Heart left ventricle (tissue), 16 donors: ENCODE data around the gene CASKIN1. TPM values are rescaled to one million over a fixed set of nuclear protein-coding genes. Genes with fewer than 3 reads are reported as not detected.

Source experiments
- ATAC-seq, 4 donors: fragments of 200-7000 bp; cut with Tn5 transposase; one replicate each; pipeline ENCODE4 v1.9.1; 2020 to 2022; ENCODE audit warnings: moderate library complexity in 4 of 4, mild to moderate bottlenecking in 3 of 4, moderate number of reproducible peaks in 1 of 4
- DNase-seq, 5 donors: peaks; one replicate each; pipeline ENCODE4 v3.0.0-alpha.2; 2020
- H3K27ac ChIP-seq, 12 donors: fragments of 200-600 bp; sonication (generic) in 4 of 12; one replicate each; pipeline versions ENCODE4 v1.5.0 to v1.8.0; 2016 to 2022; ENCODE audit warnings: mild to moderate bottlenecking in 2 of 12
- H3K27me3 ChIP-seq, 9 donors: fragments of 200-600 bp; sonication (generic) in 2 of 9; one replicate each; pipeline versions ENCODE4 v1.5.1 to v1.8.0; 2016 to 2022; ENCODE audit warnings: mild to moderate bottlenecking in 3 of 9
- H3K36me3 ChIP-seq, 9 donors: fragments of 200-600 bp; sonication (generic) in 2 of 9; one replicate each; pipeline versions ENCODE4 v1.5.0 to v1.8.0; 2018 to 2022; ENCODE audit warnings: mild to moderate bottlenecking in 2 of 9
- H3K4me1 ChIP-seq, 12 donors: fragments of 200-600 bp; sonication (generic) in 4 of 12; one replicate each; pipeline versions ENCODE4 v1.5.0 to v1.8.0; 2016 to 2022; ENCODE audit warnings: mild to moderate bottlenecking in 3 of 12
- H3K4me3 ChIP-seq, 12 donors: fragments of 200-600 bp; sonication (generic) in 4 of 12; one replicate each; pipeline versions ENCODE4 v1.5.0 to v1.8.0; 2017 to 2022; ENCODE audit warnings: mild to moderate bottlenecking in 9 of 12, moderate library complexity in 4 of 12
- H3K9me3 ChIP-seq, 12 donors: fragments of 200-600 bp; sonication (generic) in 4 of 12; one replicate each; pipeline versions ENCODE4 v1.5.0 to v1.8.0; 2016 to 2022; ENCODE audit warnings: mild to moderate bottlenecking in 1 of 12
- CTCF ChIP-seq, 12 donors: fragments of 200-600 bp; sonication (generic) in 4 of 12; IDR thresholded peaks; one replicate each; pipeline versions ENCODE4 v1.5.0 to v1.8.0; 2018 to 2022; ENCODE audit warnings: antibody characterized with exemption in 12 of 12, mild to moderate bottlenecking in 5 of 12
- POLR2A ChIP-seq, 2 donors: fragments of 450-650 bp; IDR thresholded peaks; one replicate each; pipeline ENCODE4 v1.6.1; 2017; ENCODE audit warnings: antibody characterized with exemption in 2 of 2, mild to moderate bottlenecking in 2 of 2, moderate library complexity in 2 of 2
- WGBS, 4 donors: extraction: QIAGEN DNeasy Blood & Tissue Kit in 2 of 4; methylation state at CpG; one replicate each; pipeline versions ENCODE4 v1.1.5 to v1.1.7; 2013 to 2018; 5-methylcytosine and 5-hydroxymethylcytosine counted together
- intact Hi-C, 10 donors: fragments of 100-400 bp; cut with DNase I; formaldehyde crosslinking; loops; one replicate each; pipeline versions ENCODE4 v1.11.1 to v1.14.2; 2022
- long read RNA-seq, 3 donors: library from polyadenylated mRNA; unstranded; transcript quantifications; one replicate each; pipeline ENCODE4 v2.0.0, GENCODE V29; 2020 to 2021
- polyA plus RNA-seq, 2 donors: library from polyadenylated mRNA; stranded (reverse); fragments of 200-250 nt; gene quantifications; one replicate each; pipeline ENCODE4 v1.2.3, GENCODE V29; 2013
- total RNA-seq, 9 donors: library from RNA; depleted of rRNA in 2 of 9; stranded (reverse); fragments of >200 nt in 2 of 9; fragmentation: NEBNext Ultra II Directional in 3 of 9; extraction: Animal tissue kit (Norgen Biotek cat#: 25700) in 3 of 9; gene quantifications; one replicate each; pipeline versions ENCODE4 v1.1.0 to v1.2.4, GENCODE V29; 2016 to 2023
- donor health status: ischemic (EF 13 %, LVEDD 7.1; RV severe dilation, severe dysfunction).
- donor health status: healthy with polysubstance abuse.
- donor health status: DM: no; HTN: yes; CAD: no.
- donor health status: DM: no; HTN: no; CAD: no.
- donor health status: ischemic (EF 25% LVEDD 6.9; RV normal size, moderate dysfunction).
- donor health status: ischemic (EF 25% LVEDD 5.7; RV mildly dilated, moderate dysfunction).
- donor health status: healthy.
- donor health status: DM: yes; HTN: yes; CAD: no.
- donor health status: ischemic (EF 35%, LVEDD 5.7; RV mildly dilated, moderate dysfunction).
- donor health status: nonischemic (EF 11% LVEDD 7.7; RV severe dilation, severe dysfunction).
- donor health status: DM: yes; HTN: yes; CAD: no.
- donor health status: PGD.
- donor health status: ischemic (EF 29% LVEDD 5.4; RV normal size, mild dysfunction).
- donor health status: nonischemic (EF 23%, LVEDD 6.1; RV moderate dilation, normal function).

Gene CASKIN1, protein sequence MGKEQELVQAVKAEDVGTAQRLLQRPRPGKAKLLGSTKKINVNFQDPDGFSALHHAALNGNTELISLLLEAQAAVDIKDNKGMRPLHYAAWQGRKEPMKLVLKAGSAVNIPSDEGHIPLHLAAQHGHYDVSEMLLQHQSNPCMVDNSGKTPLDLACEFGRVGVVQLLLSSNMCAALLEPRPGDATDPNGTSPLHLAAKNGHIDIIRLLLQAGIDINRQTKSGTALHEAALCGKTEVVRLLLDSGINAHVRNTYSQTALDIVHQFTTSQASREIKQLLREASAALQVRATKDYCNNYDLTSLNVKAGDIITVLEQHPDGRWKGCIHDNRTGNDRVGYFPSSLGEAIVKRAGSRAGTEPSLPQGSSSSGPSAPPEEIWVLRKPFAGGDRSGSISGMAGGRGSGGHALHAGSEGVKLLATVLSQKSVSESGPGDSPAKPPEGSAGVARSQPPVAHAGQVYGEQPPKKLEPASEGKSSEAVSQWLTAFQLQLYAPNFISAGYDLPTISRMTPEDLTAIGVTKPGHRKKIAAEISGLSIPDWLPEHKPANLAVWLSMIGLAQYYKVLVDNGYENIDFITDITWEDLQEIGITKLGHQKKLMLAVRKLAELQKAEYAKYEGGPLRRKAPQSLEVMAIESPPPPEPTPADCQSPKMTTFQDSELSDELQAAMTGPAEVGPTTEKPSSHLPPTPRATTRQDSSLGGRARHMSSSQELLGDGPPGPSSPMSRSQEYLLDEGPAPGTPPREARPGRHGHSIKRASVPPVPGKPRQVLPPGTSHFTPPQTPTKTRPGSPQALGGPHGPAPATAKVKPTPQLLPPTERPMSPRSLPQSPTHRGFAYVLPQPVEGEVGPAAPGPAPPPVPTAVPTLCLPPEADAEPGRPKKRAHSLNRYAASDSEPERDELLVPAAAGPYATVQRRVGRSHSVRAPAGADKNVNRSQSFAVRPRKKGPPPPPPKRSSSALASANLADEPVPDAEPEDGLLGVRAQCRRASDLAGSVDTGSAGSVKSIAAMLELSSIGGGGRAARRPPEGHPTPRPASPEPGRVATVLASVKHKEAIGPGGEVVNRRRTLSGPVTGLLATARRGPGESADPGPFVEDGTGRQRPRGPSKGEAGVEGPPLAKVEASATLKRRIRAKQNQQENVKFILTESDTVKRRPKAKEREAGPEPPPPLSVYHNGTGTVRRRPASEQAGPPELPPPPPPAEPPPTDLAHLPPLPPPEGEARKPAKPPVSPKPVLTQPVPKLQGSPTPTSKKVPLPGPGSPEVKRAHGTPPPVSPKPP (N-terminal part only)
- total RNA-seq (1 to 10 TPM in 8 of 9 donors, under 1 TPM in 1; 0.77 to 7.0 (median 2.1) TPM), polyA plus RNA-seq (1 to 10 TPM in 1 of 2 donors, under 1 TPM in 1; 0.37 to 4.0 TPM)
- long read RNA-seq, donor 1, partial matches to known transcripts, result 0 of 3 reads
- long read RNA-seq, donor 1, other reads (novel, unspliced or antisense), result 3 of 3 reads
- long read RNA-seq, donor 2, partial matches to known transcripts, result 0 of 1 reads
- long read RNA-seq, donor 2, other reads (novel, unspliced or antisense), result 1 of 1 reads
- long read RNA-seq, donor 3, partial matches to known transcripts, result 1 of 4 reads
- long read RNA-seq, donor 3, other reads (novel, unspliced or antisense), result 3 of 4 reads

DNA sequence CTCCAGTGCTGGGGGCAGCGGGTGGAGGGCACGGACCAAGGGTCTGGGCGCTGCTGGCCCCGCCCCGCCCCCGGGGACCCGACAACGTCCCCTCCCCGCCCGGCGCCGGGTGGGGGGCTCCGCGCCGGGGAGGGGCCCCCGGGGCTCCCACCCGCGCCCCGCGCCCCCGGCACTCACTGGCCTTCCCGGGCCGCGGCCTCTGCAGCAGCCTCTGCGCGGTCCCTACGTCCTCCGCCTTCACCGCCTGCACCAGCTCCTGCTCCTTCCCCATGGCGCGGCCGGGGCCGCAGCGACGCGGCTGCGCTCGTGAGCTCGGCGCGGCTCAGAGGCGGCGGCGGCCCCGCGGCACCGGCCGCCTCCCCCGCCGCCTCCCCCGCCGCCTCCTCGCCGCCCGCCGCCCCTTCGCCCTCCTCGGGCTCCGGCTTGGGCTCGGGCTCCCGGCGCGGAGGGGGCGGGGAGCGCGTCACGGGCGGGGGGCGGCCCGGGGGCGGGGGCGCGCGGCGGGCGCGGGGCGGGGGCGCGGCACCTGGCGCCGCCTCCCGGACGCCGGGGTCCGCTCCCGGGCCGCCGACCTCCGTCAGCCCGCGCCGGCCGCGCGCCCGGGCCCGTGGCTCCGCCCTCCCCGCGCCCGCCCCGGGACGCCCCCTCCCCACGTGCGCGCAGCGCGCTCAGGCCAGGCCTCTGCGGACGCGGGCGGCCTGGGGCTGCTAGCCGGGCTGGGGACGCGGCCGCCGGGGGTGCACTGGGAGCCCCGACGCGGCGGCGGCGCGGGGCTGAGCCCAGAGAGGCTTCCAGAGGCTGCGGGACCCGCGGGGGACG lies at the start of gene CASKIN1:
Gene CASKIN1, minus strand, starts transcription at position 444 of the 819 bp plus-strand sequence. Its CDS starts 173 bp downstream, at position 271.
- TF ChIP-seq CTCF (IDR thresholded peaks at IDR 0.05), result no peak
- no peak for TF ChIP-seq POLR2A (IDR thresholded peaks at IDR 0.05)
- 0 to 4% (median 1%) methylated on average over 17 to 129 of the region's 129 CpGs for WGBS, 4 donors
- no peak within 1 kb of the TSS for H3K27ac ChIP-seq

GRCh38 chr16:2244926-2245795 lies 48.8 kb upstream of the CASKIN1 start:
- no peaks in the 10 kb centered on the region for H3K9me3 ChIP-seq
- H3K4me3 ChIP-seq, result no peak overlapping the region
- H3K27me3 ChIP-seq, result no peaks in the 10 kb centered on the region
- peaks cover 0 to 8% (median 2%) of the 10 kb centered on the region in 12 donors for H3K4me1 ChIP-seq
- peaks cover 5 to 75% (median 54%) of the 10 kb centered on the region in 9 donors for H3K36me3 ChIP-seq
- DNase-seq, result peak in 1 of 5 donors; percentile 26
- H3K27ac ChIP-seq, result no peak overlapping the region
- TF ChIP-seq POLR2A (IDR thresholded peaks at IDR 0.05) (no peak), CTCF (IDR thresholded peaks at IDR 0.05) (no peak)
- 93 to 95% (median 94%) methylated on average over 26 to 30 of the region's 30 CpGs for WGBS, 4 donors
- intact Hi-C loops, result loop anchor here in 1 of 10 donors (10.0 kb wide), 1 partner anchor 90 kb away; the partner anchor contains the start of gene TRAF7
- peak in 1 of 4 donors; percentile 5 for ATAC-seq

More for the DNA sequence above, at the start of gene CASKIN1:
- H3K9me3 ChIP-seq, result no peaks in the 10 kb centered on the region
- H3K4me1 ChIP-seq, result peaks cover 0 to 22% (median 8%) of the 10 kb centered on the region in 12 donors
- ATAC-seq (peak in 1 of 4 donors; percentile 27), DNase-seq (no peak)
- peaks cover 8 to 45% (median 23%) of the 10 kb centered on the region in 9 donors for H3K27me3 ChIP-seq
- H3K36me3 ChIP-seq, result no peaks in the 10 kb centered on the region
- intact Hi-C loops, result loop anchor here in 1 of 10 donors (10.0 kb wide), 1 partner anchor 298 kb away; no protein-coding TSS in a partner anchor
- peak within 1 kb of the TSS; percentile 12 to 63 (median 38) for H3K4me3 ChIP-seq
